Measurements from ENCODE around the gene ZNF469. TPM values are rescaled to one million over a fixed set of nuclear protein-coding genes. Genes with fewer than 3 reads are reported as not detected.

The ZNF469 gene
- total RNA-seq, 6 donors from 2014 or later = 0.98 to 4.2 (median 2.4) TPM

GRCh38 chr16:88424587-88425235 lies 42.0 kb downstream of the ZNF469 start:
- peak in 1 of 2 donors; percentile 83 for DNase-seq
- Histone ChIP-seq H3K9me3 (no peaks in the 10 kb centered on the region), H3K4me3 (no peak overlapping the region), H3K27ac (no peak overlapping the region), H3K36me3 (no peaks in the 10 kb centered on the region), H3K4me1 (peaks cover 0 to 6% (median 3%) of the 10 kb centered on the region in 4 donors), H3K27me3 (peaks cover 0 to 4% (median under 1%) of the 10 kb centered on the region in 4 donors)
- no peak for TF ChIP-seq EP300 (IDR thresholded peaks at IDR 0.05)
- no peak for TF ChIP-seq POLR2A (IDR thresholded peaks at IDR 0.05)
- TF ChIP-seq, protein P1, sequence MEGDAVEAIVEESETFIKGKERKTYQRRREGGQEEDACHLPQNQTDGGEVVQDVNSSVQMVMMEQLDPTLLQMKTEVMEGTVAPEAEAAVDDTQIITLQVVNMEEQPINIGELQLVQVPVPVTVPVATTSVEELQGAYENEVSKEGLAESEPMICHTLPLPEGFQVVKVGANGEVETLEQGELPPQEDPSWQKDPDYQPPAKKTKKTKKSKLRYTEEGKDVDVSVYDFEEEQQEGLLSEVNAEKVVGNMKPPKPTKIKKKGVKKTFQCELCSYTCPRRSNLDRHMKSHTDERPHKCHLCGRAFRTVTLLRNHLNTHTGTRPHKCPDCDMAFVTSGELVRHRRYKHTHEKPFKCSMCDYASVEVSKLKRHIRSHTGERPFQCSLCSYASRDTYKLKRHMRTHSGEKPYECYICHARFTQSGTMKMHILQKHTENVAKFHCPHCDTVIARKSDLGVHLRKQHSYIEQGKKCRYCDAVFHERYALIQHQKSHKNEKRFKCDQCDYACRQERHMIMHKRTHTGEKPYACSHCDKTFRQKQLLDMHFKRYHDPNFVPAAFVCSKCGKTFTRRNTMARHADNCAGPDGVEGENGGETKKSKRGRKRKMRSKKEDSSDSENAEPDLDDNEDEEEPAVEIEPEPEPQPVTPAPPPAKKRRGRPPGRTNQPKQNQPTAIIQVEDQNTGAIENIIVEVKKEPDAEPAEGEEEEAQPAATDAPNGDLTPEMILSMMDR (IDR thresholded peaks at IDR 0.05) = no peak
- no peak for TF ChIP-seq POLR2AphosphoS5 (IDR thresholded peaks at IDR 0.05)
- WGBS, 2 donors = 41 to 47% methylated on average over 10 to 24 of the region's 24 CpGs
- no peak for ATAC-seq (ENCODE audit: low FRiP score in 2 of 2)

GRCh38 chr16:88426018-88426417 lies 43.3 kb downstream of the ZNF469 start:
- Histone ChIP-seq H3K36me3 (no peaks in the 10 kb centered on the region), H3K27me3 (peaks cover 0 to 14% (median 5%) of the 10 kb centered on the region in 4 donors), H3K9me3 (no peaks in the 10 kb centered on the region), H3K4me3 (no peak overlapping the region), H3K4me1 (peaks cover 6 to 19% (median 15%) of the 10 kb centered on the region in 4 donors), H3K27ac (no peak overlapping the region)
- 92% methylated on average over 6 to 13 of the region's 13 CpGs for WGBS, 2 donors
- DNase-seq = peak in 1 of 2 donors; percentile 70
- ATAC-seq (ENCODE audit: low FRiP score in 2 of 2) = no peak
- no peak for TF ChIP-seq POLR2A (IDR thresholded peaks at IDR 0.05)
- TF ChIP-seq EP300 (IDR thresholded peaks at IDR 0.05) = no peak
- no peak for TF ChIP-seq POLR2AphosphoS5 (IDR thresholded peaks at IDR 0.05)
- TF ChIP-seq, protein P1 (IDR thresholded peaks at IDR 0.05) = no peak

- Histone ChIP-seq H3K9me3 (no peaks in the 10 kb centered on the region), H3K4me1 (peaks cover 6 to 22% (median 16%) of the 10 kb centered on the region in 4 donors), H3K36me3 (no peaks in the 10 kb centered on the region), H3K4me3 (no peak overlapping the region), H3K27ac (no peak overlapping the region), H3K27me3 (peaks cover 0 to 17% (median 5%) of the 10 kb centered on the region in 4 donors)
- no peak for ATAC-seq (ENCODE audit: low FRiP score in 2 of 2)
- 97% methylated on average over 7 of the region's 19 CpGs; no CpG with 5 or more reads in 1 of the 2 donors for WGBS, 2 donors
- DNase-seq = peak in 1 of 2 donors; percentile 82
- no peak for TF ChIP-seq POLR2AphosphoS5 (IDR thresholded peaks at IDR 0.05)
- TF ChIP-seq, protein P1 (IDR thresholded peaks at IDR 0.05) = no peak
- no peak for TF ChIP-seq EP300 (IDR thresholded peaks at IDR 0.05)
- no peak for TF ChIP-seq POLR2A (IDR thresholded peaks at IDR 0.05)
Measured at GRCh38 chr16:88427376-88427775, 44.6 kb downstream of the ZNF469 start.

DNA sequence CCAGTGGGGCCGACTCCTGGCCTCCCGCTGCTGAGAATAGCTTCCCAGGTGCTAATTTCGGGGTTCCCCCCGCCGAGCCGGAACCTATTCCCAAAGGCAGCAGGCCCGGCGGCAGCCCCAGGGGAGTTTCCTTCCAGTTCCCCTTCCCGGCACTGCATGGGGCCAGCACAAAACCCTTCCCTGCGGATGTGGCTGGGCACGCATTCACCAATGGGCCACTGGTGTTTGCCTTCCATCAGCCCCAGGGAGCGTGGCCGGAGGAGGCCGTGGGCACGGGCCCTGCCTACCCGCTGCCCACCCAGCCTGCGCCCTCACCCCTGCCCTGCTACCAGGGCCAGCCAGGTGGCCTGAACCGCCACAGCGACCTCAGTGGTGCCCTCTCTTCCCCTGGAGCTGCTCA lies 45.4 kb downstream of the ZNF469 start:
- ATAC-seq (ENCODE audit: low FRiP score in 2 of 2) = no peak
- Histone ChIP-seq H3K9me3 (no peaks in the 10 kb centered on the region), H3K27me3 (peaks cover 0 to 17% (median 5%) of the 10 kb centered on the region in 4 donors), H3K27ac (no peak overlapping the region), H3K36me3 (no peaks in the 10 kb centered on the region), H3K4me1 (peaks cover 6 to 22% (median 16%) of the 10 kb centered on the region in 4 donors), H3K4me3 (no peak overlapping the region)
- 94% methylated on average over 19 of the region's 19 CpGs; no CpG with 5 or more reads in 1 of the 2 donors for WGBS, 2 donors
- TF ChIP-seq EP300 (IDR thresholded peaks at IDR 0.05) (no peak), POLR2A (IDR thresholded peaks at IDR 0.05) (no peak), POLR2AphosphoS5 (IDR thresholded peaks at IDR 0.05) (no peak)
- TF ChIP-seq, protein P1 (IDR thresholded peaks at IDR 0.05) = no peak
- DNase-seq = peak in 1 of 2 donors; percentile 77

All from upper lobe of left lung (tissue), 6 donors.